Small intestine (tissue), 7 donors: ENCODE data around the gene INPP4B. TPM values are rescaled to one million over a fixed set of nuclear protein-coding genes. Genes with fewer than 3 reads are reported as not detected.

Experiments used
- DNase-seq, 2 donors: peaks; one replicate each; pipeline versions ENCODE4 v3.0.0 to v3.0.0-alpha.2; 2013
- FAIRE-seq: peaks from 2 replicates; lab custom pipeline; 2012; peaks lifted over from hg19 to GRCh38; lab: Jason Lieb, UNC
- H3K27ac ChIP-seq, 3 donors: one replicate each; pipeline ENCODE4 v1.5.1; 2013; ENCODE audit warnings: low read length in 2 of 3, mild to moderate bottlenecking in 2 of 3, control low read depth in 1 of 3, inconsistent platforms in 1 of 3, low read depth in 1 of 3, moderate library complexity in 1 of 3
- H3K27me3 ChIP-seq, 3 donors: one replicate each; pipeline ENCODE4 v1.6.1; 2013; ENCODE audit warnings: low read length in 3 of 3, inconsistent platforms in 1 of 3; ENCODE audit not compliant: control insufficient read depth in 3 of 3, insufficient read depth in 3 of 3
- H3K36me3 ChIP-seq, 3 donors: one replicate each; pipeline ENCODE4 v1.6.1; 2013; ENCODE audit warnings: low read length in 3 of 3, inconsistent platforms in 1 of 3, low read depth in 1 of 3, mild to moderate bottlenecking in 1 of 3, moderate library complexity in 1 of 3; ENCODE audit not compliant: control insufficient read depth in 3 of 3, insufficient read depth in 2 of 3
- H3K4me1 ChIP-seq, 3 donors: one replicate each; pipeline ENCODE4 v1.6.1; 2013; ENCODE audit warnings: low read length in 2 of 3, inconsistent platforms in 1 of 3, low read depth in 1 of 3, mild to moderate bottlenecking in 1 of 3, moderate library complexity in 1 of 3; ENCODE audit not compliant: control insufficient read depth in 3 of 3, insufficient read depth in 2 of 3
- H3K4me3 ChIP-seq, 3 donors: one replicate each; pipeline ENCODE4 v1.5.1; 2013; ENCODE audit warnings: low read length in 3 of 3, control low read depth in 1 of 3, inconsistent platforms in 1 of 3, low read depth in 1 of 3, mild to moderate bottlenecking in 1 of 3, moderate library complexity in 1 of 3
- H3K9me3 ChIP-seq, 2 donors: one replicate each; pipeline ENCODE4 v1.6.1; 2013; ENCODE audit warnings: low read depth in 1 of 2, low read length in 1 of 2; ENCODE audit not compliant: control insufficient read depth in 2 of 2, insufficient read depth in 1 of 2
- WGBS, 3 donors: extraction: QIAGEN DNeasy Blood & Tissue Kit; methylation state at CpG; one replicate each; pipeline ENCODE4 v1.1.7; 2013; 5-methylcytosine and 5-hydroxymethylcytosine counted together
- polyA plus RNA-seq, 4 donors: library from polyadenylated mRNA; stranded (reverse) in 3 of 4; unstranded in 1 of 4; fragments of 200-250 nt in 3 of 4; fragments of 120-200 nt in 1 of 4; gene quantifications; one replicate each; pipeline versions ENCODE4 v1.2.1 to v1.2.3, GENCODE V29; 2013
- donor health status: healthy with polysubstance abuse.
- donor health status: control.
- donor health status: control.
- donor health status: Bipolar disorder and iron deficiency.
- donor health status: healthy.

Gene INPP4B
- polyA plus RNA-seq, 4 donors = 2.7 to 6.6 (median 4.2) TPM

DNA sequence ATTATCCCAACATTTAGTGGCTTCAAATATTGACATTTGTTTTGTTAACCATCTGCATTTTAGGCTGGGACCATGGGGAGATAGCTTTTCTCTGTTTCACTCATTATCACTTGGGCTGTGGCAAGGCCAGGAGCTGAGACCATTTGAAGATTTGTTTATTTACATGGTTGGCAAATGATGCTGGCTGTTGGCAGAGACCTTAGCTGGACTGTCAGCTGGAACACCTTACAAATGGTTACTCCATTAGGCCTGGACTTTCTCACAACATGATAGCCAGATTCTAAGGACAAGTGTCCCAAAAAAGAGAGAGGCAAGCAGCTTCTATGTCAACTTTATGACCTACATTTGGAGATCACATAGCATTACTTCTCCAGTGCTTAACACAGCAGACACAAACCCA lies 130.4 kb downstream of the INPP4B start:
- no peak for FAIRE-seq

DNA sequence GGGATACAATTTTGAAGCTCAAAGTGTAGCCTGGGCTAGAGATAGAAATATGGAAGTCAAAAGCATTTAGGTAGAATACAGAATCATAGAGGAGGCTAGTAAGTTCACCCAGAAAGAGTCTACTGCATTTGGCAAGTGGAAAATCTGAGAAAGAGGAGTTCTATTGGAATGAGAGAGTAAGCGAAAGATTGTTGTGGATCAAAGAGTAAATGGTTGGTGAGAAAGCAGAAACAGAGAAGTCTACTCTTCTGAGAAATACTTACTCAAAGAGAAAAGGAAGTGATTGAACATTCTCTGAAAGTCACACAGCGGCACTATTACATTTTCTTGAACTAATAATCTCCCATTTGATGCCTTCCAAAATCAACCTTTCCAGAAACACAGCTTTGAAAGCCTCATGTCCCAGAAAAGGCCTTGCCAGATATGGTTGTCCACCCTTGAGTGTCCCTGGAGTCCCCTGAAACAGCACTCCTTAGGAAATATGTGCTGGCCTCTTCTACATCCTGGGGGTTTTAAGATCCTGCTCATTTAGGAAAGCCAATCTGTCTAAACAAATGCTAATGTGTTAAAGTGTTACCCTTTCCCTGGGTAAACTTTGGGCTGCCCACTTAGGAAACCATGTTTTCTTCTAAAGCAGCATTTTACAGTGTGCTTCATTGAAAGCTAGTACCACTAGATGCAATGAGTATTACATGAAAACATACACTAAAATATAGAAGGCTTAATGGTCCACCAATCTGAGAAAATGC lies 132.6 kb downstream of the INPP4B start:
- no peaks in the 10 kb centered on the region for H3K36me3 ChIP-seq
- FAIRE-seq (no peak), DNase-seq (no peak)
- no peak overlapping the region for H3K27ac ChIP-seq
- H3K27me3 ChIP-seq = no peaks in the 10 kb centered on the region
- no peaks in the 10 kb centered on the region for H3K4me1 ChIP-seq
- H3K4me3 ChIP-seq = no peak overlapping the region
- 89 to 95% (median 89%) methylated on average over 2 of the region's 2 CpGs for WGBS, 3 donors
- peaks cover 0 to 4% of the 10 kb centered on the region in 2 donors for H3K9me3 ChIP-seq

More for the DNA sequence above, 130.4 kb downstream of the INPP4B start:
- H3K4me3 ChIP-seq = no peak overlapping the region
- H3K27me3 ChIP-seq = no peaks in the 10 kb centered on the region
- H3K36me3 ChIP-seq = no peaks in the 10 kb centered on the region
- no peaks in the 10 kb centered on the region for H3K4me1 ChIP-seq
- no peaks in the 10 kb centered on the region for H3K9me3 ChIP-seq
- no peak for DNase-seq
- H3K27ac ChIP-seq = no peak overlapping the region

DNA sequence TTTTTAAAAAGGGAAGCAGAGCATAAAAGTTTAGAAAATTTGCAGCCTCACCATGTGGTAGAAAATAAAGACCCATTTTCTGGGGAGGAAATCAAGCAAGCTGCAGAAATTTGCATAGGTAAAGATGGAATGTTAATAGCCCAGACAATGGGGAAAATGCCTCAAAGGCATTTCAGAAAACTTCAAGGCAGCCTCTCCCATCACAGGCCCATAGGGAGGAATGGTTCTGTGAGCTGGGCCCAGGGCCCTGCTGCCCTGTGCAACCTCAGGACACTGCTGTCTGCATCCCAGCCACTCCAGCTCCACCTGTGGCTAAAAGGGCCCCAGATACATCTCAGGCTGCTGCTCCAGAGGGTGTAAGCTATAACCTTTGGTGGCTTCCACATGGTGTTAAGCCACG lies 137.9 kb downstream of the INPP4B start:
- WGBS, 3 donors = 64 to 100% (median 76%) methylated on average over 1 of the region's 1 CpG
- Histone ChIP-seq H3K27me3 (no peaks in the 10 kb centered on the region), H3K4me3 (no peak overlapping the region), H3K4me1 (no peaks in the 10 kb centered on the region), H3K27ac (no peak overlapping the region), H3K9me3 (peaks cover 0 to 9% of the 10 kb centered on the region in 2 donors), H3K36me3 (no peaks in the 10 kb centered on the region)
- DNase-seq = no peak
- no peak for FAIRE-seq

DNA sequence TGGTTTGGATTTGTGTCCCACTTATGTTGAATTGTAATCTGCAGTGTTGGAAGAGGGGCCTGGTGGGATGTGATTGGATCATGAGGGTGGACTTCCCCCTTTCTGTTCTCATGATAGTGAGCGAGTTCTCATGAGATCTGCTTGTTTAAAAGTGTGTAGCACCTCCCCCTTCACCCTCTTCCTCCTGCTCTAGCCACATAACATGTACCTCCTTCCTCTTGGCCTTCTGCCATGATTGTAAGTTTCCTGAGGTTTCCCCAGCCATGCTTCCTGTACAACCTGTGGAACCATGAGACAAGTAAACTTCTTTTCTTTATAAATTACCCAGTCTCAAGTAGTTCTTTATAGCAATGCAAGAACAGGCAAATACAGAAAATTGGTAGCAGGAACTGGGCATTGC lies 138.7 kb downstream of the INPP4B start:
- WGBS, 3 donors = 68 to 92% (median 75%) methylated on average over 1 of the region's 1 CpG
- peak in 1 of 2 donors; percentile 32 for DNase-seq

GRCh38 chr4:142706381-142706780 lies 139.7 kb downstream of the INPP4B start:
- H3K4me3 ChIP-seq = no peak overlapping the region
- DNase-seq (no peak), FAIRE-seq (no peak)
- no peaks in the 10 kb centered on the region for H3K27me3 ChIP-seq
- H3K36me3 ChIP-seq = no peaks in the 10 kb centered on the region
- H3K9me3 ChIP-seq = peaks cover 0 to 9% of the 10 kb centered on the region in 2 donors
- WGBS, 3 donors = 80 to 93% (median 92%) methylated on average over 1 of the region's 1 CpG
- no peak overlapping the region for H3K27ac ChIP-seq
- H3K4me1 ChIP-seq = no peaks in the 10 kb centered on the region

More for the DNA sequence above, 138.7 kb downstream of the INPP4B start:
- H3K36me3 ChIP-seq = no peaks in the 10 kb centered on the region
- H3K27me3 ChIP-seq = no peaks in the 10 kb centered on the region
- no peak overlapping the region for H3K27ac ChIP-seq
- no peaks in the 10 kb centered on the region for H3K4me1 ChIP-seq
- H3K9me3 ChIP-seq = peaks cover 0 to 9% of the 10 kb centered on the region in 2 donors
- no peak for FAIRE-seq
- H3K4me3 ChIP-seq = no peak overlapping the region

GRCh38 chr4:142705820-142706219 lies 140.3 kb downstream of the INPP4B start:
- FAIRE-seq (no peak), DNase-seq (peak in 1 of 2 donors; percentile 6)
- H3K9me3 ChIP-seq = peaks cover 0 to 9% of the 10 kb centered on the region in 2 donors
- H3K4me3 ChIP-seq = no peak overlapping the region
- 86 to 93% (median 89%) methylated on average over 1 of the region's 1 CpG for WGBS, 3 donors
- no peaks in the 10 kb centered on the region for H3K27me3 ChIP-seq
- H3K36me3 ChIP-seq = no peaks in the 10 kb centered on the region
- H3K4me1 ChIP-seq = no peaks in the 10 kb centered on the region
- no peak overlapping the region for H3K27ac ChIP-seq

DNA sequence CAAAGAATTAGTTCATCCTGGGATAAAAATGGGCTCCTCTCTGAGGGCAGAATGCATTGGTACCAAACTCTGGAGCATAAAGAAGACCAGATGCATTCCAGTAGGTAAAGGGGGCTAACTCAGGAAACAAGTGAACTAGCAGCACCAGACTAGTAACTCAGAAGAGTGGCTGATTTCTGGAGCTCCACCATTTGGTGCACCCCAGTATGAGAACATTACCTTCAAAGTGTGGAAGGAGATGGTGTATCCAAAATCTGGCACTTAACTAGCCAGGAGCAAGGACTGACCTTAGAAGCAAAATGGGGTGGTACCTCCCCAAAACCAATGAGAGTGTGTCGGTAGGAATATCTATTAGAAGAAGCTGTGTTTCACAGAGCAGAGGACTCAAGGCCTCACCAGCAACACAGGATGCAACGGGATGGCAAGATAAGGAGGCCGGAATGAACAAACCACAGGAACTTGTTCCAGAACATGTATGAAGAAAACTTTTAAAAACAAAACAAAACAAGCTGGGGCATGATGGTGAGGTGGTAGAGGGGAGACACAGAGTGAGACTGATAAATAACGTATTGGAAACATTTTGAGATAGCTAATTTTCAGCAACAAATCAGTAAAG lies 142.3 kb downstream of the INPP4B start:
- Histone ChIP-seq H3K36me3 (no peaks in the 10 kb centered on the region), H3K9me3 (peaks cover 0 to 9% of the 10 kb centered on the region in 2 donors), H3K27me3 (no peaks in the 10 kb centered on the region), H3K4me1 (no peaks in the 10 kb centered on the region), H3K27ac (peak overlapping the region in 1 of 3 donors; percentile 70), H3K4me3 (no peak overlapping the region)
- DNase-seq = peak in 1 of 2 donors; percentile 16
- 56 to 77% (median 69%) methylated on average over 4 of the region's 4 CpGs for WGBS, 3 donors
- FAIRE-seq = no peak

GRCh38 chr4:142701017-142701416 lies 145.1 kb downstream of the INPP4B start:
- Histone ChIP-seq H3K9me3 (no peaks in the 10 kb centered on the region), H3K36me3 (no peaks in the 10 kb centered on the region), H3K4me1 (no peaks in the 10 kb centered on the region), H3K4me3 (no peak overlapping the region), H3K27me3 (no peaks in the 10 kb centered on the region), H3K27ac (peak overlapping the region in 1 of 3 donors; percentile 53)
- FAIRE-seq = no peak
- no peak for DNase-seq
